HepG2 (cell line): ENCODE data around the gene UBE2N. TPM values are rescaled to one million over a fixed set of nuclear protein-coding genes. Genes with fewer than 3 reads are reported as not detected.

ENCODE experiments used
- ATAC-seq: fragments of 200-7000 bp; cut with Tn5 transposase; 3 replicates; pipeline ENCODE4 v1.9.1; 2020; ENCODE audit warnings: mild to moderate bottlenecking, moderate library complexity
- BruUV-seq: library from RNA; stranded (reverse); fragments of 400-500 nt; replicated peaks from 2 replicates; lab custom pipeline; 2021; lab: Mats Ljungman, UMichigan
- CTCF ChIA-PET: fragments of 300-600 bp; formaldehyde crosslinking; extraction: SDS; loops from one replicate; lab custom pipeline; 2021; ENCODE audit warnings: low total read pairs, inconsistent platforms, low intra/inter-chr PET ratio; lab: Yijun Ruan, JAX
- POLR2A ChIA-PET: fragments of 350-600 bp; sonication (Branson Sonifier 250); formaldehyde crosslinking; loops from one replicate; lab custom pipeline; 2020; ENCODE audit warnings: antibody characterized with exemption, inconsistent platforms; lab: Yijun Ruan, JAX
- DNase-seq: peaks from one replicate; pipeline ENCODE4 v3.0.0-alpha.2; 2015; ENCODE audit warnings: low spot score
- FAIRE-seq: peaks from 3 replicates; lab custom pipeline; 2011; peaks lifted over from hg19 to GRCh38; lab: Jason Lieb, UNC
- H2AFZ ChIP-seq: one replicate; pipeline ENCODE4 v1.6.1; 2011; ENCODE audit warnings: low read length, inconsistent platforms
- H3K27ac ChIP-seq: fragments of 300-600 bp; 3 replicates; pipeline ENCODE4 v1.8.0; 2011; ENCODE audit warnings: mixed run types, mild to moderate bottlenecking, mixed read lengths, low read length, inconsistent platforms; ENCODE audit not compliant: insufficient read depth; ENCODE audit errors: extremely low read length
- H3K27me3 ChIP-seq, 2 experiments: fragments of 200-600 bp in 1 of 2; 2 replicates in 1 of 2; 3 replicates in 1 of 2; pipeline versions ENCODE4 v1.6.0 to v1.8.0; 2011; ENCODE audit warnings: low read length in 2 of 2, mild to moderate bottlenecking in 2 of 2, moderate library complexity in 2 of 2, inconsistent platforms in 1 of 2; ENCODE audit not compliant: insufficient read depth in 2 of 2, control insufficient read depth in 1 of 2
- H3K36me3 ChIP-seq, 2 experiments: fragments of 200-600 bp in 1 of 2; replicated peaks in 1 of 2; 2 replicates in 1 of 2; 3 replicates in 1 of 2; pipeline versions ENCODE4 v1.5.1 to v1.8.0; 2011; ENCODE audit warnings: low read length in 2 of 2, inconsistent platforms in 1 of 2; ENCODE audit not compliant: insufficient read depth in 2 of 2, control insufficient read depth in 1 of 2
- H3K4me1 ChIP-seq: 2 replicates; pipeline ENCODE4 v1.5.1; 2012; ENCODE audit warnings: low read length, inconsistent platforms; ENCODE audit not compliant: insufficient read depth
- H3K4me2 ChIP-seq: 2 replicates; pipeline ENCODE4 v1.6.0; 2011; ENCODE audit warnings: low read depth, low read length, inconsistent platforms
- H3K4me3 ChIP-seq, 3 experiments: fragments of 200-600 bp in 1 of 3; sonication (generic), shearing (Covaris generic) in 1 of 3; replicated peaks in 1 of 3; 2 replicates each; pipeline ENCODE4 v1.5.1; 2011 to 2016; ENCODE audit warnings: low read length in 3 of 3, inconsistent platforms in 2 of 3, low read depth in 2 of 3, mild to moderate bottlenecking in 2 of 3, control low read depth in 1 of 3, mixed read lengths in 1 of 3; ENCODE audit not compliant: insufficient read depth in 1 of 3
- H3K79me2 ChIP-seq: one replicate; pipeline ENCODE4 v1.6.1; 2011; ENCODE audit warnings: low read length, inconsistent platforms; ENCODE audit not compliant: insufficient read depth
- H3K9ac ChIP-seq: 2 replicates; pipeline ENCODE4 v1.6.0; 2011; ENCODE audit warnings: mild to moderate bottlenecking, low read depth, low read length, inconsistent platforms; ENCODE audit not compliant: insufficient read depth
- H3K9me3 ChIP-seq: 2 replicates; pipeline ENCODE4 v1.5.1; 2012; ENCODE audit warnings: mild to moderate bottlenecking, low read length
- H4K20me1 ChIP-seq: 2 replicates; pipeline ENCODE4 v1.6.0; 2011; ENCODE audit warnings: inconsistent platforms, mild to moderate bottlenecking, low read length, moderate library complexity; ENCODE audit not compliant: insufficient read depth
- DPF2 ChIP-seq: sonication (generic); formaldehyde crosslinking; IDR thresholded peaks from 2 replicates; pipeline ENCODE4 v1.4.0; 2020; ENCODE audit warnings: mild to moderate bottlenecking, low read depth, missing genetic modification reagents, borderline replicate concordance
- HNRNPUL1 ChIP-seq: fragments of 200-400 bp; formaldehyde crosslinking; IDR thresholded peaks from 2 replicates; pipeline ENCODE4 v1.6.1; 2017; ENCODE audit warnings: low read depth, mild to moderate bottlenecking, low read length, moderate library complexity
- RAD21 ChIP-seq: fragments of 450-650 bp; formaldehyde crosslinking; IDR thresholded peaks from 2 replicates; pipeline ENCODE4 v1.5.0; 2020; ENCODE audit warnings: mild to moderate bottlenecking
- RCOR2 ChIP-seq: IDR thresholded peaks from 2 replicates; pipeline ENCODE4 v1.6.1; 2016; ENCODE audit warnings: missing biosample characterization, missing genetic modification reagents
- SMC3 ChIP-seq: IDR thresholded peaks from 2 replicates; pipeline ENCODE4 v1.6.1; 2011; ENCODE audit warnings: low read length, improper control_type of control experiment
- SNRNP70 ChIP-seq: fragments of 200-400 bp; formaldehyde crosslinking; IDR thresholded peaks from 2 replicates; pipeline ENCODE4 v1.6.1; 2017; ENCODE audit warnings: mild to moderate bottlenecking, low read depth, low read length, moderate library complexity
- SOX13 ChIP-seq, 3 experiments: fragments of 450-650 bp in 1 of 3; sonication (generic) in 1 of 3; formaldehyde crosslinking in 1 of 3; IDR thresholded peaks in 2 of 3; conservative IDR thresholded peaks in 1 of 3; 2 replicates each; pipeline versions ENCODE4 v1.5.0 to v1.6.1; 2016 to 2020; ENCODE audit warnings: antibody characterized with exemption in 1 of 3, mild to moderate bottlenecking in 1 of 3, missing compliant biosample characterization in 1 of 3, missing genetic modification reagents in 1 of 3, moderate library complexity in 1 of 3
- STAG1 ChIP-seq: sonication (generic); formaldehyde crosslinking; IDR thresholded peaks from 2 replicates; pipeline ENCODE4 v1.4.0; 2020; ENCODE audit warnings: missing genetic modification reagents
- UBTF ChIP-seq: sonication (generic); formaldehyde crosslinking; IDR thresholded peaks from 2 replicates; pipeline ENCODE4 v1.4.0; 2020; ENCODE audit warnings: mild to moderate bottlenecking, missing genetic modification reagents
- YEATS2 ChIP-seq: sonication (generic); formaldehyde crosslinking; IDR thresholded peaks from 2 replicates; pipeline ENCODE4 v1.4.0; 2020; ENCODE audit warnings: missing genetic modification reagents, borderline replicate concordance
- ZBTB21 ChIP-seq: sonication (generic); formaldehyde crosslinking; IDR thresholded peaks from 2 replicates; pipeline ENCODE4 v1.4.0; 2020; ENCODE audit warnings: missing genetic modification reagents
- ZNF296 ChIP-seq: sonication (generic); formaldehyde crosslinking; conservative IDR thresholded peaks from 2 replicates; pipeline ENCODE4 v1.5.0; 2020; ENCODE audit warnings: mild to moderate bottlenecking, missing genetic modification reagents
- ZNF317 ChIP-seq: sonication (generic); formaldehyde crosslinking; IDR thresholded peaks from 2 replicates; pipeline ENCODE4 v1.5.0; 2020; ENCODE audit warnings: mild to moderate bottlenecking, missing genetic modification reagents
- ZNF451 ChIP-seq: sonication (generic); formaldehyde crosslinking; IDR thresholded peaks from 2 replicates; pipeline ENCODE4 v1.5.0; 2020; ENCODE audit warnings: mild to moderate bottlenecking, missing genetic modification reagents
- ZNF597 ChIP-seq: sonication (generic); formaldehyde crosslinking; IDR thresholded peaks from 2 replicates; pipeline ENCODE4 v1.5.0; 2020; ENCODE audit warnings: missing genetic modification reagents
- ZXDC ChIP-seq: sonication (generic); formaldehyde crosslinking; IDR thresholded peaks from 2 replicates; pipeline ENCODE4 v1.5.0; 2020; ENCODE audit warnings: mild to moderate bottlenecking, missing genetic modification reagents
- WGBS: methylation state at CpG from one replicate; pipeline ENCODE4 v1.1.6; 2017; ENCODE audit warnings: low lambda C conversion rate; 5-methylcytosine and 5-hydroxymethylcytosine counted together
- in situ Hi-C: cut with HindIII; loops from 2 replicates; pipeline ENCODE4 v1.10.0; 2017; ENCODE audit warnings: low pct_unique_long_range_greater_than_20kb; ENCODE audit not compliant: extremely low pct_ligation_motif_present
- intact Hi-C: fragments of 100-400 bp; cut with micrococcal nuclease; formaldehyde crosslinking; loops from one replicate; pipeline ENCODE4 v1.10.0; 2022; ENCODE audit not compliant: unreplicated experiment
- polyA plus RNA-seq, 8 experiments: library from polyadenylated mRNA; depleted of rRNA in 3 of 8; stranded (reverse) in 7 of 8; unstranded in 1 of 8; fragments of >200 nt; fragmentation: Illumina TruSeq in 4 of 8; extraction: Trizol in 4 of 8; gene quantifications; 2 replicates each; pipeline versions ENCODE4 v1.2.1 to v1.2.3, GENCODE V29; 2011 to 2016; ENCODE audit warnings: low read depth in 4 of 8, missing spikeins in 1 of 8, mixed read lengths in 1 of 8; ENCODE audit not compliant: insufficient read depth in 1 of 8
- total RNA-seq, 5 experiments: library from RNA; depleted of rRNA; stranded (reverse); fragments of >200 nt; fragmentation: Illumina TruSeq; extraction: Trizol; gene quantifications; 2 replicates each; pipeline ENCODE4 v1.2.3, GENCODE V29; 2016; ENCODE audit warnings: low read depth in 1 of 5

The UBE2N gene
- total and polyA plus RNA-seq, 2 of the 13 experiments (the other 11 are each of a cell fraction or from before 2014, with no cell fraction given), result 188 to 197 TPM

GRCh38 chr12:93419388-93420034 lies 22.2 kb downstream of the UBE2N start:
- Histone ChIP-seq H3K9ac (no peak overlapping the region), H3K4me2 (no peak overlapping the region), H3K27ac (no peak overlapping the region), H4K20me1 (peaks cover 82% of the 10 kb centered on the region), H3K4me1 (peaks cover 49% of the 10 kb centered on the region), H3K9me3 (no peaks in the 10 kb centered on the region), H3K27me3 (no peaks in the 10 kb centered on the region), H2AFZ (no peak overlapping the region), H3K79me2 (peaks cover 99% of the 10 kb centered on the region), H3K36me3 (no peaks in the 10 kb centered on the region), H3K4me3 (no peak overlapping the region)
- intact Hi-C loops, result loop anchor here (1.0 kb wide), 1 partner anchor 432 kb away; no protein-coding TSS in a partner anchor
- FAIRE-seq, result peak; percentile 18
- peak; percentile 70 for ATAC-seq
- peak; percentile 49 for DNase-seq
- ChIA-PET POLR2A (interaction anchor here (1.3 kb wide), 1 partner anchor 490 kb away, joined by 3 read pairs; the partner anchor contains the start of gene EEA1), CTCF (interaction anchor here (1.2 kb wide), 2 partner anchors 634 to 635 kb away, joined by 3 to 5 read pairs; no protein-coding TSS in a partner anchor)
- in situ Hi-C loops, result loop anchor here (10.0 kb wide), 1 partner anchor 635 kb away; no protein-coding TSS in a partner anchor
- WGBS, result 15% methylated on average over 1 of the region's 1 CpG
- BruUV-seq, result no TSS peak
- TF ChIP-seq ZXDC (CRISPR knock-in tag) (no peak), HNRNPUL1 (no peak), RCOR2 (no peak), SOX13 (IDR thresholded peaks at IDR 0.05) (no peak), SOX13 (CRISPR knock-in tag; conservative IDR thresholded peaks at IDR 0.05 in 1 of 2, IDR thresholded peaks at IDR 0.05 in 1 of 2) (no peak), UBTF (CRISPR knock-in tag) (no peak), ZBTB21 (CRISPR knock-in tag) (no peak), ZNF451 (CRISPR knock-in tag) (no peak), RAD21 (CRISPR knock-in tag) (peak; percentile 42; the same call in 1 of the 2 replicates), ZNF597 (CRISPR knock-in tag) (no peak), YEATS2 (no peak), ZNF317 (CRISPR knock-in tag) (no peak), ZNF296 (no peak), SMC3 (peak; percentile 37; the same call in 1 of the 2 replicates), SNRNP70 (no peak), DPF2 (no peak), STAG1 (peak; percentile 66)
